ENCODE data around the gene UBE2E3.

The UBE2E3 gene

GRCh38 chr2:181070119-181070835 is 89.9 kb downstream of the UBE2E3 start:
- no peak overlapping the region for H3K4me3 ChIP-seq (ENCODE audit: low read depth, low read length)
- ChIA-PET CTCF (interaction anchor here (0.9 to 3.4 kb wide), 4 partner anchors 12 to 946 kb away, joined by 3 to 24 read pairs (median 8); no protein-coding TSS in a partner anchor), POLR2A (no interaction called here)
- no peak for TF ChIP-seq CTCF (IDR thresholded peaks at IDR 0.05; ENCODE audit: insufficient read depth, low read length, missing control alignments)
- no peak for DNase-seq (ENCODE audit: low read depth, low spot score)

- ChIA-PET CTCF (interaction anchor here (1.5 to 3.4 kb wide), 3 partner anchors 12 to 946 kb away, joined by 4 to 24 read pairs (median 12); no protein-coding TSS in a partner anchor), POLR2A (no interaction called here)
- no peak for DNase-seq (ENCODE audit: low read depth, low spot score)
- no peak for TF ChIP-seq CTCF (IDR thresholded peaks at IDR 0.05; ENCODE audit: insufficient read depth, low read length, missing control alignments)
- no peak overlapping the region for H3K4me3 ChIP-seq (ENCODE audit: low read depth, low read length)
Measured at GRCh38 chr2:181070836-181071200, 90.4 kb downstream of the UBE2E3 start.

GRCh38 chr2:181072486-181073235 is 92.3 kb downstream of the UBE2E3 start:
- ChIA-PET CTCF (interaction anchor here (3.4 kb wide), 1 partner anchor 14 kb away, joined by 24 read pairs; no protein-coding TSS in a partner anchor), POLR2A (no interaction called here)
- DNase-seq (ENCODE audit: low read depth, low spot score), result no peak
- TF ChIP-seq CTCF (IDR thresholded peaks at IDR 0.05; ENCODE audit: insufficient read depth, low read length, missing control alignments), result no peak
- H3K4me3 ChIP-seq (ENCODE audit: low read depth, low read length), result no peak overlapping the region

- POLR2A ChIA-PET, result interaction anchor here (0.6 kb wide), 1 partner anchor 1005 kb away, joined by 3 read pairs; no protein-coding TSS in a partner anchor
- CTCF ChIA-PET, result interaction anchor here (0.8 kb wide), 1 partner anchor 10 kb away, joined by 3 read pairs; no protein-coding TSS in a partner anchor
- no peak for TF ChIP-seq CTCF (IDR thresholded peaks at IDR 0.05; ENCODE audit: insufficient read depth, low read length, missing control alignments)
- DNase-seq (ENCODE audit: low read depth, low spot score), result no peak
- no peak overlapping the region for H3K4me3 ChIP-seq (ENCODE audit: low read depth, low read length)
Measured at GRCh38 chr2:181073896-181074295, 93.5 kb downstream of the UBE2E3 start.

- ChIA-PET CTCF (interaction anchor here (1.2 kb wide), 1 partner anchor 950 kb away, joined by 4 read pairs; no protein-coding TSS in a partner anchor), POLR2A (interaction anchor here (0.6 kb wide), 1 partner anchor 1005 kb away, joined by 3 read pairs; no protein-coding TSS in a partner anchor)
- no peak for DNase-seq (ENCODE audit: low read depth, low spot score)
- TF ChIP-seq CTCF (IDR thresholded peaks at IDR 0.05; ENCODE audit: insufficient read depth, low read length, missing control alignments), result no peak
- no peak overlapping the region for H3K4me3 ChIP-seq (ENCODE audit: low read depth, low read length)
Measured at GRCh38 chr2:181074457-181074856, 94.1 kb downstream of the UBE2E3 start.

- ChIA-PET POLR2A (no interaction called here), CTCF (interaction anchor here (0.7 to 1.5 kb wide), 5 partner anchors 9 to 638 kb away, joined by 3 to 6 read pairs (median 4); no protein-coding TSS in a partner anchor)
- H3K4me3 ChIP-seq (ENCODE audit: low read depth, low read length), result no peak overlapping the region
- TF ChIP-seq CTCF (IDR thresholded peaks at IDR 0.05; ENCODE audit: insufficient read depth, low read length, missing control alignments), result no peak
- no peak for DNase-seq (ENCODE audit: low read depth, low spot score)
Measured at GRCh38 chr2:181076658-181077057, 96.3 kb downstream of the UBE2E3 start.
